HFF-Myc (cell line): ENCODE data around the gene SORCS2.

Experiments
- DNase-seq: peaks from one replicate; pipeline ENCODE4 v3.0.0-alpha.2; 2011; ENCODE audit warnings: low read depth; ENCODE audit errors: extremely low read depth
- H3K4me3 ChIP-seq: replicated peaks from 2 replicates; pipeline ENCODE4 v1.5.1; 2011; ENCODE audit warnings: low read depth, mild to moderate bottlenecking, control low read depth, low read length
- TF ChIP-seq, protein P1 (sequence below): IDR thresholded peaks from 2 replicates; pipeline ENCODE4 v1.5.1; 2012; ENCODE audit warnings: mild to moderate bottlenecking, low read depth, low read length, control low read depth; ENCODE audit errors: missing control alignments

Gene SORCS2

GRCh38 chr4:7741946-7742806 is 549.8 kb downstream of the SORCS2 start:
- DNase-seq: no peak
- no peak overlapping the region for H3K4me3 ChIP-seq
- TF ChIP-seq, protein P1, sequence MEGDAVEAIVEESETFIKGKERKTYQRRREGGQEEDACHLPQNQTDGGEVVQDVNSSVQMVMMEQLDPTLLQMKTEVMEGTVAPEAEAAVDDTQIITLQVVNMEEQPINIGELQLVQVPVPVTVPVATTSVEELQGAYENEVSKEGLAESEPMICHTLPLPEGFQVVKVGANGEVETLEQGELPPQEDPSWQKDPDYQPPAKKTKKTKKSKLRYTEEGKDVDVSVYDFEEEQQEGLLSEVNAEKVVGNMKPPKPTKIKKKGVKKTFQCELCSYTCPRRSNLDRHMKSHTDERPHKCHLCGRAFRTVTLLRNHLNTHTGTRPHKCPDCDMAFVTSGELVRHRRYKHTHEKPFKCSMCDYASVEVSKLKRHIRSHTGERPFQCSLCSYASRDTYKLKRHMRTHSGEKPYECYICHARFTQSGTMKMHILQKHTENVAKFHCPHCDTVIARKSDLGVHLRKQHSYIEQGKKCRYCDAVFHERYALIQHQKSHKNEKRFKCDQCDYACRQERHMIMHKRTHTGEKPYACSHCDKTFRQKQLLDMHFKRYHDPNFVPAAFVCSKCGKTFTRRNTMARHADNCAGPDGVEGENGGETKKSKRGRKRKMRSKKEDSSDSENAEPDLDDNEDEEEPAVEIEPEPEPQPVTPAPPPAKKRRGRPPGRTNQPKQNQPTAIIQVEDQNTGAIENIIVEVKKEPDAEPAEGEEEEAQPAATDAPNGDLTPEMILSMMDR: no peak

- no peak for DNase-seq
- no peak overlapping the region for H3K4me3 ChIP-seq
- TF ChIP-seq, protein P1: no peak
Observed at GRCh38 chr4:7742807-7743280, 550.5 kb downstream of the SORCS2 start.

- DNase-seq: no peak
- TF ChIP-seq, protein P1: no peak
- no peak overlapping the region for H3K4me3 ChIP-seq
Observed at GRCh38 chr4:7744142-7744804, 551.9 kb downstream of the SORCS2 start.

- H3K4me3 ChIP-seq: no peak overlapping the region
- DNase-seq: no peak
- TF ChIP-seq, protein P1: no peak
Observed at GRCh38 chr4:7745301-7745885, 553.1 kb downstream of the SORCS2 start.

DNA sequence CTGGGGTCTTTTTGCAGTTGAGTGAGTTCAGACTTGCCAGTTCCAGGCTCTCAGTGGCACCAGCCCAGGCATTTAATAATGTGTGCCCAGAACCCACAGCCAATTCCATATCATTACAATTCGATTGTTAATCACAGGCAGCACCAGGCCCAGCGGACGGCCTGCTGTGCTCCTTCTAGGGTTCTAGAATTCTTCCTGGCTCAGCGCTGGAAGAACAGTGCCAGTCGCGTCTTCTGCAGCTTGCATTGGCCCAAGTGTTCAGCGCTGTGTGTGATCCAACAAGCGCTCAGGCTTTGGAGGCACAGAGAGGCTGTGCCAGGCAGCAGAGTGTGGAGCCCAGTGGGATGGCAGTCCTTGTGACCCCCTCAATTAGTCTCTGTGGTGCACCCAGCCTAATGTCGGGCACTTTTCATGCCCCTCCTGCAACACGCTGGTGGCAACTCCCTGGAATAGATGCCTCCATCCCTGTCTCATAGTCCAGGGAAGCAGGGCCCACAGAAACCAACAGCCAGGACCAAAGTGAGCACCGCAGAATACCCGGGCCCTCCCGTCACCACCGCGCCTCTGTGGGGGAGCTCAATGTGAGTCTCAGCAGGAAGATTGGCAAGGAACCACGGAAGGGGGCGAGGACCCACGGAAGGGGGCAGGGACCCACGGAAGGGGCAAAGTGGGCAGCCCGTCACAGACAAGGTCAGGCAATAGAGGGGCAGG is 554.2 kb downstream of the SORCS2 start:
- no peak for DNase-seq
- no peak overlapping the region for H3K4me3 ChIP-seq
- TF ChIP-seq, protein P1: no peak

GRCh38 chr4:7747062-7747385 is 554.7 kb downstream of the SORCS2 start:
- TF ChIP-seq, protein P1: no peak
- DNase-seq: no peak
- no peak overlapping the region for H3K4me3 ChIP-seq
